Dermis microvascular lymphatic vessel endothelial cell (primary cell): ENCODE results near the gene LYPLA2. TPM values are rescaled to one million over a fixed set of nuclear protein-coding genes. Genes with fewer than 3 reads are reported as not detected.
"Not testable (repeated sequence)": the region's sequence is repeated elsewhere in the genome, so short reads cannot be mapped to it uniquely, and the experiment has no call there.

Experiments used
- DNase-seq, 2 donors: peaks; one replicate each; pipeline versions ENCODE4 v3.0.0 to v3.0.0-alpha.2; 2010; ENCODE audit warnings: low read depth in 2 of 2
- total RNA-seq: library from RNA; depleted of rRNA; stranded (reverse); fragments of >200 nt; gene quantifications from 2 replicates; pipeline ENCODE4 v1.2.1, GENCODE V29; 2014

Gene LYPLA2
- total RNA-seq, 1 donor from 2014 or later = 113 TPM

DNA sequence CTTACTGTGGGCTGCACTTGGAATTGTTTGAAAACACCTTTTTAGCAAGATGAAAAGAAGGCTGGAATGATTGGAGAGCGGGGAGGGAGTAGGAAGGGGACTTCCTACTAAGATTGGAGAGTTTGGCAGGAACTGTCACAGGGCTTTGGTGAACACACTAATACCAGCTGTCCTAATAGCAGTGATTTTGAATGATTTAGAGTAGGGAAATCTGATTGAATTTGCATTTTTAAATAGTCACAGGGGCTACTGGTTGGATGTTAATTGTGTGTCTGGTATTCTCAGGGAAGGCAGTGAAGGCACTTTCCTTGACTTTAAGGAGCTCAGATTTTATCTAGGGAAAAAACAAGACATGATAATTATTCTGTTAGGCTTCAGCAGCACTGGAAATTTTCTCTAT is 36.8 kb downstream of the LYPLA2 start:
- no peak for DNase-seq

GRCh38 chr1:23834156-23834555 is 43.2 kb downstream of the LYPLA2 start:
- not testable (repeated sequence) for DNase-seq

DNA sequence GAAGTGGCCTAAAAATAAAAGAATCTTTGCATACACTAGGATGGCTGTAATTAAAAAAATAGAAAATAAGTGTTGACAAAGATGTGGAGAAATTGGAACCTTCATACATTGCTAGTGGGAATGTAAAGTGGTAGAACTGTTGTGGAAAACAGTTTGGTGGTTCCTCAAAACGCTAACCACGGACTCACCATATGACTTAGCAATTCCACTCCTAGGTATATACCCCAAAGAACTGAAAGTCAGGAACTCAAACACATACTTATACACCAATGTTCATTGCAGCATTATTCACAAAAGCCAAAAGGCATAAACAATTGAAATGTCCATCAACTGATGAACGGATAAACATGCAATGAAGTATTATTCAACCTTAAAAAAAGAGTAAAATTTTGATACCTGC is 45.1 kb downstream of the LYPLA2 start:
- no peak for DNase-seq

DNA sequence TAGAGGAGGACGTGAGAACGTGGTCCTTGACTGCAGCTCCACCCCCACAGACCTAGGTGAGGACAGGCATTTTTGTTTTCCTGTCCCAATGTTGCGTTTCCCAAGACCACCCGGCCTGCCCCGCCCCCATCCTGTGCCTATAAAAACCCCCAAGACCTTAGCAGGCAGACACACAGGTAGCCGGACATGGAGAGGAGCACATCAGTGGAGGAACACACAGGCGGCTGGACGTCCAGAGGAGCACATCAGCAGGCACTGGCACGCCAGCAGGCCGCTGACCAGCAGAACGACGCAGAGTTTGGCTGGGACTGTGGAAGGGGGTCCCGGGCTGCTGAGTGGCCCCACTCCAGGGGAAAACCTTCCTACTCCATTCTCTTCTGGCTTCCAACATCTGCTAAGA is 47.0 kb downstream of the LYPLA2 start:
- DNase-seq = no peak

DNA sequence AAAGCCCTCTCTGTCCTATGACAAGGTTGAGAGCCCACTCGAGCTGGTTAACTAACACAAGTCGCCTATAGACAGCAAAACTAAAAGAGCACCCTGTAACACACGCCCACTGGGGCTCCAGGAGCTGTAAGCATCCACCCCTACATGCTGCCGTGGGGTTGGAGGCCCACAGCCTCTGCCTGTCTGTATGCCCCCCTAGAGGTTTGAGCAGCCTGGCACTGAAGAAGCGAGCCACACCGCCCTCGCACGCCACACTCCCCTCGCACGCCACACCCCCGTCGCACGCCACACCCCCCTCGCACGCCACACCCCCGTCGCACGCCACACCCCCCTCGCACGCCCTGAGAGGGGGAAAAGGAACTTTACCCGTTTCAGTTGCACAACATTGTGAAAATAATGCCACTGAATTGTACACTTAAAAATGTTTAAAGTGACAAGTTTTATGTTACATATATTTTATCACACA is 47.5 kb downstream of the LYPLA2 start:
- peak in 1 of 2 donors; percentile 61 for DNase-seq

- no peak for DNase-seq
Measured at GRCh38 chr1:23843644-23844043, 52.7 kb downstream of the LYPLA2 start.

Other genes starting within 250 kb of the LYPLA2 start
- gene ID3, start 231.6 kb upstream of the LYPLA2 start, total RNA-seq = 478 and 570 TPM in 2 replicates
- gene RPL11, start 99.3 kb upstream of the LYPLA2 start, total RNA-seq = 1,076 and 1,266 TPM in 2 replicates
- 15.4 and 22.1 TPM in 2 replicates for gene ELOA, start 47.7 kb upstream of the LYPLA2 start, total RNA-seq
- 30.4 and 51.2 TPM in 2 replicates for gene PITHD1, start 12.7 kb upstream of the LYPLA2 start, total RNA-seq
- gene GALE, start 9.6 kb downstream of the LYPLA2 start, total RNA-seq = 19.6 and 25.8 TPM in 2 replicates
- 37.7 and 46.3 TPM in 2 replicates for gene HMGCL, start 34.3 kb downstream of the LYPLA2 start, total RNA-seq
- gene FUCA1, start 77.1 kb downstream of the LYPLA2 start, total RNA-seq = 10.0 and 23.4 TPM in 2 replicates
- not detected in 2 replicates for gene CNR2, start 122.2 kb downstream of the LYPLA2 start, total RNA-seq
- 71.6 and 74.2 TPM in 2 replicates for gene PNRC2, start 168.7 kb downstream of the LYPLA2 start, total RNA-seq
- 59.6 and 67.9 TPM in 2 replicates for gene SRSF10, start 189.2 kb downstream of the LYPLA2 start, total RNA-seq